Naive thymus-derived CD4-positive, alpha-beta T cell (primary cell): Measurements from ENCODE around the gene ITLN1. TPM values are rescaled to one million over a fixed set of nuclear protein-coding genes. Genes with fewer than 3 reads are reported as not detected.

Source experiments
- ATAC-seq: fragments of 150-1000 bp; cut with Tn5 transposase; 2 replicates; pipeline ENCODE4 v1.10.0; 2021; ENCODE audit warnings: mild to moderate bottlenecking, moderate library complexity
- CTCF ChIA-PET: fragments of 350-600 bp; sonication (Branson Sonifier 250); formaldehyde crosslinking; loops from one replicate; lab custom pipeline; 2021; ENCODE audit warnings: antibody characterized with exemption; lab: Charles Lee
- POLR2A ChIA-PET: fragments of 350-600 bp; sonication (Branson Sonifier 250); formaldehyde crosslinking; loops from one replicate; lab custom pipeline; 2021; ENCODE audit warnings: antibody characterized with exemption, inconsistent platforms; lab: Charles Lee
- DNase-seq, 9 donors: peaks; one replicate each; pipeline versions ENCODE4 v3.0.0 to v3.0.0-alpha.2; 2020 to 2022; ENCODE audit warnings: mixed read lengths in 1 of 9
- H3K27ac ChIP-seq: one replicate; pipeline ENCODE4 v1.7.0; 2013; ENCODE audit warnings: mild to moderate bottlenecking, low read depth, low read length, moderate library complexity
- H3K27me3 ChIP-seq, 2 donors: one replicate each; pipeline ENCODE4 v1.7.0; 2013; ENCODE audit warnings: low read length in 2 of 2, mild to moderate bottlenecking in 2 of 2, moderate library complexity in 2 of 2; ENCODE audit not compliant: control insufficient read depth in 2 of 2, insufficient read depth in 2 of 2
- H3K36me3 ChIP-seq, 3 experiments: 1 replicate in 2 of 3; 2 replicates in 1 of 3; pipeline ENCODE4 v1.7.0; 2013; ENCODE audit warnings: low read length in 3 of 3, mild to moderate bottlenecking in 3 of 3, moderate library complexity in 1 of 3; ENCODE audit not compliant: insufficient read depth in 3 of 3, control insufficient read depth in 2 of 3
- H3K4me1 ChIP-seq, 2 donors: one replicate each; pipeline ENCODE4 v1.7.0; 2013; ENCODE audit warnings: low read length in 2 of 2, mild to moderate bottlenecking in 2 of 2, moderate library complexity in 1 of 2; ENCODE audit not compliant: control insufficient read depth in 2 of 2, insufficient read depth in 2 of 2
- H3K4me3 ChIP-seq: 2 replicates; pipeline ENCODE4 v1.7.0; 2013; ENCODE audit warnings: mild to moderate bottlenecking, low read length
- H3K9me3 ChIP-seq, 3 experiments: 1 replicate in 2 of 3; 2 replicates in 1 of 3; pipeline ENCODE4 v1.7.0; 2013; ENCODE audit warnings: low read length in 3 of 3; ENCODE audit not compliant: control insufficient read depth in 2 of 3
- H3K27ac Mint-ChIP-seq, 9 donors: one replicate each; pipeline ENCODE4 v1.8.0; 2020 to 2022; ENCODE audit warnings: mixed read lengths in 9 of 9, mild to moderate bottlenecking in 8 of 9, moderate library complexity in 5 of 9, inconsistent platforms in 2 of 9
- H3K27me3 Mint-ChIP-seq, 5 donors: one replicate each; pipeline ENCODE4 v1.8.0; 2021 to 2022; ENCODE audit warnings: mixed read lengths in 5 of 5, mild to moderate bottlenecking in 1 of 5
- H3K36me3 Mint-ChIP-seq, 5 donors: one replicate each; pipeline ENCODE4 v1.8.0; 2020 to 2022; ENCODE audit warnings: mixed read lengths in 5 of 5, mild to moderate bottlenecking in 3 of 5, inconsistent platforms in 1 of 5
- H3K4me1 Mint-ChIP-seq, 7 donors: one replicate each; pipeline ENCODE4 v1.8.0; 2020 to 2022; ENCODE audit warnings: mixed read lengths in 7 of 7, mild to moderate bottlenecking in 3 of 7, inconsistent platforms in 1 of 7
- H3K4me3 Mint-ChIP-seq, 10 donors: one replicate each; pipeline ENCODE4 v1.8.0; 2020 to 2022; ENCODE audit warnings: mild to moderate bottlenecking in 10 of 10, mixed read lengths in 10 of 10, moderate library complexity in 6 of 10, inconsistent platforms in 2 of 10
- H3K9me3 Mint-ChIP-seq, 11 donors: one replicate each; pipeline ENCODE4 v1.8.0; 2020 to 2022; ENCODE audit warnings: mixed read lengths in 11 of 11, mild to moderate bottlenecking in 4 of 11, inconsistent platforms in 1 of 11, moderate library complexity in 1 of 11
- intact Hi-C, 2 donors: fragments of 100-400 bp; cut with micrococcal nuclease; formaldehyde crosslinking; loops; one replicate each; pipeline ENCODE4 v1.15.1; 2023
- polyA plus RNA-seq, 2 donors: library from polyadenylated mRNA; unstranded; fragments of 300-500 nt; fragmentation: Illumina TruSeq; gene quantifications; one replicate each; pipeline ENCODE4 v1.2.3, GENCODE V29; 2021
- total RNA-seq, 6 experiments: library from RNA in 5 of 6; stranded (reverse) in 5 of 6; gene quantifications; 1 replicate in 5 of 6; 2 replicates in 1 of 6; pipeline ENCODE4 v1.2.3 and lab custom pipeline; 2021 to 2026

Gene ITLN1
- total and polyA plus RNA-seq, 7 experiments from 2014 or later, result 0.88 TPM; not detected in 6

DNA sequence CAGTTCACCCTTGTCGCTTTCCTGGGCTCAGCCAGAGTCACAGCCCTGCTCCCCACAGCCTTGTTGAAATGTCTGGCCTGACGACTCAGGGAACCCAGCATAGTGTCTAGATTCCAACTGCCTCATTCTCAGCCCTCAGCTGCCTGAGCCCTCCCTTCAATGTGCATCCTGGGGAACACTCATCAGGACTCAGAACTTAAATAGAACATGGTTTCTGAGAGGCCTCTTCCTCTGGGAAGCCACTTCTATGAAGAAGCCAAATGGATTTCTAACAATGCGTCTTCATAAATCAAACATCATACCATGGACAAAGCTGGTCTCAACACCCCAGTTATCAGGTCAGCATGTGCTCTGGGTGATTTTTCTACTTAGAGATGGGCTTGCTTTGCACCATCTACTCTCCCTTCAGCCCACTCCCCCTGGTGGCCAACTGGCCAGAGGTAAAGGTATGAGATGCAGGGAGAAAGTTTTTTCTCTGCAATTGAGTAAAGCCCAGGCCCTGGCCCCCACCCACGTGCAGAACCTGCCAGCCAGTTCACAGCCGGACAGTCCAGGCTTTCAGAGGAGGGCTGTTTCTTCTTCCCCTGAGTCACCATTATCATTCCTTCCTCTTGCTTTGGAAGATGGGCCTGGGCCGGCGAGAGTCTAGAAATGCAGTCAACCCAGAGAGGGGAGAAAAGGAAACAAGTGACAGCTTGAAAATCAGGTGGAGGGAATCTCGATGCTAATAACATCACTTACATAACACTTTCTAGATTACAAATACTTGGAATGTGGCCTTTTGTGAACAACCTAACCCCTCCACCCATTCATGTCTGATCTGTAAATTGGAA, 54.4 kb downstream of the ITLN1 start:
- peaks cover 6 to 18% of the 10 kb centered on the region in 2 donors for H3K4me1 ChIP-seq
- ATAC-seq (peak; percentile 75), DNase-seq (peak; percentile 51 to 77 (median 67))
- peaks cover 20 to 54% (median 36%) of the 10 kb centered on the region in 7 donors for H3K4me1 Mint-ChIP-seq
- H3K9me3 ChIP-seq, result no peaks in the 10 kb centered on the region
- H3K27me3 ChIP-seq, result no peaks in the 10 kb centered on the region
- CTCF ChIA-PET, result interaction anchor here (0.5 to 6.1 kb wide), 16 partner anchors 15 to 267 kb away, joined by 3 to 48 read pairs (median 4); partner anchors contain the start of gene LY9
- no peak overlapping the region for H3K4me3 Mint-ChIP-seq
- H3K9me3 Mint-ChIP-seq, result no peaks in the 10 kb centered on the region
- no peak overlapping the region for H3K4me3 ChIP-seq
- no peaks in the 10 kb centered on the region for H3K27me3 Mint-ChIP-seq
- H3K27ac Mint-ChIP-seq, result peak overlapping the region in 8 of 9 donors; percentile 68 to 96 (median 86)
- peak overlapping the region; percentile 10 for H3K27ac ChIP-seq
- peaks cover 0 to 32% (median 10%) of the 10 kb centered on the region in 5 donors for H3K36me3 Mint-ChIP-seq
- H3K36me3 ChIP-seq, result peaks cover 5 to 35% (median 5%) of the 10 kb centered on the region in 3 experiments
- POLR2A ChIA-PET, result interaction anchor here (1.1 to 4.1 kb wide), 4 partner anchors 9 to 53 kb away, joined by 4 to 19 read pairs (median 6); partner anchors contain the start of gene LY9
- intact Hi-C loops, result loop anchor here (1.0 to 10.0 kb wide), 5 partner anchors 34 to 304 kb away; partner anchors contain the start of genes DEDD (in 1 of the 2) and LY9 (in 1 of the 2)

DNA sequence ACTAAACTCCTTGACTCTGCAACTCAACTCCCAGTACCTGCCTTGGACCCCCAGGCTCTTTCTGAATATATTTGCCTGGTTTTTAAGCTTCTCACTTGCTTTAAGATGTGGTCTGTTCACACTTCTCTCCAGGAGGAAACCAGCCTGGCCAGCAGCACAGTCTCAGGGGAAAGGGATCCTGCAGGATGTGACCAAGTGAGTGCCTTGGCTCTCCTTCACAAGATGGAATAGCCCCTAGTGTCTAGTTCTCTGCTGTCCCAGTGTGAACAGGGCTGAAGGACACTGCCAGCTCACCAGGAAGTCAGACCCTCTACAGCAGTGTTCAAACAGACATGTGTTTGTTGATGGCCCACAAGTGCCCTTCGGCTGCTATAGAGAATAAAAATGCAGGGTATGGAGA, 55.2 kb downstream of the ITLN1 start:
- peaks cover 5 to 42% (median 5%) of the 10 kb centered on the region in 3 experiments for H3K36me3 ChIP-seq
- Mint-ChIP-seq H3K4me3 (no peak overlapping the region), H3K27ac (peak overlapping the region in 8 of 9 donors; percentile 68 to 96 (median 84))

DNA sequence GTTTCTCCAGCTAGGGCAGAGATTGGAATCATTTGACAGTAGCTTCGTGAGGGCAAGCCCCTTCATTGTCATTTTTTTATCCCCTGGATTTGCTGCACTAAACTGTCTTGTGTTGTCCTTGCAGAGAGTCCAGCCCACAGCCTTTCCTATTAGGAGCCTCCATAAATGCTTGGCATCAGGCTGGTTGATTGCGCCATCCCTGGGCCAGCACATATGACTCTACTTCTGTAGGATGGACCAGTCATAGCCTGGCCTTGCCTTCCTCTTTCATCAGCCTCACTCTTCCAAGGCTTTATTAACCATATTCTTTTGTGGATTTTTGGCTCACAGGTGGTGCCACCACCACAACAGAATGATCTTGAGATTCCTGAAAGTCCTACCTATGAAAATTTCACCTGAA, 57.6 kb downstream of the ITLN1 start:
- no peak for ATAC-seq
- H3K4me1 ChIP-seq, result no peaks in the 10 kb centered on the region
- no peak overlapping the region for H3K4me3 Mint-ChIP-seq
- no peak for DNase-seq
- H3K4me1 Mint-ChIP-seq, result peaks cover 5 to 25% (median 13%) of the 10 kb centered on the region in 7 donors
- H3K27me3 Mint-ChIP-seq, result no peaks in the 10 kb centered on the region
- no peaks in the 10 kb centered on the region for H3K9me3 Mint-ChIP-seq
- POLR2A ChIA-PET, result interaction anchor here (0.9 to 2.6 kb wide), 4 partner anchors 13 to 50 kb away, joined by 3 to 9 read pairs (median 3); no protein-coding TSS in a partner anchor
- H3K36me3 ChIP-seq, result peaks cover 10 to 65% (median 15%) of the 10 kb centered on the region in 3 experiments
- H3K36me3 Mint-ChIP-seq, result peaks cover 0 to 43% (median 16%) of the 10 kb centered on the region in 5 donors
- no peaks in the 10 kb centered on the region for H3K27me3 ChIP-seq
- CTCF ChIA-PET, result interaction anchor here (1.0 to 6.1 kb wide), 5 partner anchors 10 to 59 kb away, joined by 3 to 43 read pairs (median 16); partner anchors contain the start of gene LY9
- no peaks in the 10 kb centered on the region for H3K9me3 ChIP-seq
- no peak overlapping the region for H3K27ac ChIP-seq
- H3K27ac Mint-ChIP-seq, result peak overlapping the region in 7 of 9 donors; percentile 9 to 84 (median 57)
- no peak overlapping the region for H3K4me3 ChIP-seq
- intact Hi-C loops, result no loop called here

More for the DNA sequence above, 55.2 kb downstream of the ITLN1 start:
- H3K9me3 Mint-ChIP-seq, result no peaks in the 10 kb centered on the region
- ChIA-PET POLR2A (interaction anchor here (1.3 to 4.1 kb wide), 3 partner anchors 8 to 52 kb away, joined by 4 to 19 read pairs (median 9); partner anchors contain the start of gene LY9), CTCF (interaction anchor here (0.6 to 6.1 kb wide), 13 partner anchors 14 to 152 kb away, joined by 3 to 48 read pairs (median 4); partner anchors contain the start of gene LY9)
- no peak for DNase-seq
- intact Hi-C loops, result loop anchor here (1.0 to 10.0 kb wide), 5 partner anchors 33 to 305 kb away; partner anchors contain the start of genes DEDD (in 1 of the 2) and LY9 (in 1 of the 2)
- no peaks in the 10 kb centered on the region for H3K9me3 ChIP-seq
- H3K27me3 Mint-ChIP-seq, result no peaks in the 10 kb centered on the region
- no peak for ATAC-seq
- peaks cover 0 to 32% (median 10%) of the 10 kb centered on the region in 5 donors for H3K36me3 Mint-ChIP-seq
- H3K27me3 ChIP-seq, result no peaks in the 10 kb centered on the region
- peaks cover 0 to 11% of the 10 kb centered on the region in 2 donors for H3K4me1 ChIP-seq
- H3K4me1 Mint-ChIP-seq, result peaks cover 13 to 46% (median 28%) of the 10 kb centered on the region in 7 donors
- no peak overlapping the region for H3K4me3 ChIP-seq
- H3K27ac ChIP-seq, result peak overlapping the region; percentile 10

DNA sequence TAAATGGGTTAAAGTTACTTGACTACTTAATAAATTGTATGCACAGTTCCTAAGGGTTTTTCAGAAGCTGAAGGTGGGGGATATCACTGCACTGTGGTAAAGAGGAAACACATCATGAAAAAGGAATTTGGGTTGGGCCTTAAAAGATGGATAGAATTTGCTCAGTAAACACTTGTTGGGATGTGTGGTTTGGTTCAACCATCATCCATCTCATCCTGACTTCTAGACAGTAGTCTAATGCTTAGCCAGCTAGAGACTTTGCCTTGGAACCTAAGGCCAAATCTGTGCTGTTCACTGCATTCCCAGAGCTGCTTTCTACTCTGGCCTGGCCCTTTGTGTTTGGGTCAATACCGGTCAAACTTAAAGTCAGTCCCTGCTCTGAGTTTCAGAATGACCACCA, 58.4 kb downstream of the ITLN1 start:
- Histone ChIP-seq H3K27me3 (no peaks in the 10 kb centered on the region), H3K27ac (no peak overlapping the region), H3K36me3 (peaks cover 10 to 72% (median 16%) of the 10 kb centered on the region in 3 experiments), H3K4me3 (no peak overlapping the region), H3K4me1 (no peaks in the 10 kb centered on the region), H3K9me3 (no peaks in the 10 kb centered on the region)
- intact Hi-C loops, result no loop called here
- Mint-ChIP-seq H3K27ac (peak overlapping the region in 7 of 9 donors; percentile 13 to 84 (median 65)), H3K4me1 (peaks cover 5 to 21% (median 8%) of the 10 kb centered on the region in 7 donors), H3K36me3 (peaks cover 0 to 52% (median 21%) of the 10 kb centered on the region in 5 donors), H3K27me3 (no peaks in the 10 kb centered on the region), H3K9me3 (no peaks in the 10 kb centered on the region), H3K4me3 (no peak overlapping the region)
- ChIA-PET CTCF (interaction anchor here (1.3 to 6.1 kb wide), 5 partner anchors 30 to 99 kb away, joined by 4 to 43 read pairs (median 16); partner anchors contain the start of gene LY9), POLR2A (interaction anchor here (1.0 to 2.6 kb wide), 2 partner anchors 24 to 29 kb away, joined by 3 to 9 read pairs; no protein-coding TSS in a partner anchor)
- DNase-seq (no peak), ATAC-seq (no peak)

Other genes starting within 250 kb of the ITLN1 start
- 10 to 100 TPM; 18.3 to 90.3 (median 31.9) TPM for gene SLAMF1, start 238.1 kb downstream of the ITLN1 start, total RNA-seq
- gene SLAMF1, start 238.1 kb downstream of the ITLN1 start, polyA plus RNA-seq, result 10 to 100 TPM; 14.6 to 17.4 TPM
- 100 to 1,000 TPM; 253 to 438 (median 358) TPM for gene CD48, start 173.4 kb downstream of the ITLN1 start, total RNA-seq
- 100 to 1,000 TPM; 200 to 223 TPM for gene CD48, start 173.4 kb downstream of the ITLN1 start, polyA plus RNA-seq
- gene SLAMF7, start 145.9 kb downstream of the ITLN1 start, total RNA-seq, result 10 to 100 TPM in 2 of 5 experiments, 1 to 10 TPM in 3; 1.9 to 39.3 (median 7.7) TPM
- under 1 TPM; 0.21 to 0.52 TPM for gene SLAMF7, start 145.9 kb downstream of the ITLN1 start, polyA plus RNA-seq
- 100 to 1,000 TPM in 4 of 5 experiments, 1 to 10 TPM in 1; 5.6 to 141 (median 105) TPM for gene LY9, start 89.0 kb downstream of the ITLN1 start, total RNA-seq
- 100 to 1,000 TPM; 182 to 225 TPM for gene LY9, start 89.0 kb downstream of the ITLN1 start, polyA plus RNA-seq
- 10 to 100 TPM in 1 of 5 experiments, 1 to 10 TPM in 1, under 1 TPM in 3; 0.27 to 33.6 (median 0.46) TPM for gene CD244, start 22.3 kb downstream of the ITLN1 start, total RNA-seq
- 1 to 10 TPM; 3.9 to 4.6 TPM for gene CD244, start 22.3 kb downstream of the ITLN1 start, polyA plus RNA-seq
- not detected for gene ITLN2, start 69.6 kb upstream of the ITLN1 start, total RNA-seq
- not detected for gene ITLN2, start 69.6 kb upstream of the ITLN1 start, polyA plus RNA-seq
- gene F11R, start 136.0 kb upstream of the ITLN1 start, total RNA-seq, result 10 to 100 TPM; 11.3 to 23.7 (median 16.5) TPM
- gene F11R, start 136.0 kb upstream of the ITLN1 start, polyA plus RNA-seq, result 10 to 100 TPM; 12.7 to 14.4 TPM
- gene TSTD1, start 153.8 kb upstream of the ITLN1 start, total RNA-seq, result 10 to 100 TPM; 49.8 to 84.0 (median 58.2) TPM
- 100 to 1,000 TPM; 349 to 494 TPM for gene TSTD1, start 153.8 kb upstream of the ITLN1 start, polyA plus RNA-seq
- gene USF1, start 160.8 kb upstream of the ITLN1 start, total RNA-seq, result 100 to 1,000 TPM in 1 of 5 experiments, 10 to 100 TPM in 4; 71.6 to 115 (median 91.7) TPM
- 1 to 10 TPM; 3.9 to 5.5 TPM for gene USF1, start 160.8 kb upstream of the ITLN1 start, polyA plus RNA-seq
- gene ARHGAP30, start 184.7 kb upstream of the ITLN1 start, total RNA-seq, result 100 to 1,000 TPM; 152 to 291 (median 235) TPM
- gene ARHGAP30, start 184.7 kb upstream of the ITLN1 start, polyA plus RNA-seq, result 100 to 1,000 TPM; 128 to 258 TPM
- not detected for gene NECTIN4, start 204.4 kb upstream of the ITLN1 start, total RNA-seq
- not detected for gene NECTIN4, start 204.4 kb upstream of the ITLN1 start, polyA plus RNA-seq
- gene KLHDC9, start 213.2 kb upstream of the ITLN1 start, total RNA-seq, result 1 to 10 TPM in 1 of 5 experiments, under 1 TPM in 1, not detected in 3; 0.40 to 1.1 TPM
- under 1 TPM in 1 of 2 donors, not detected in 1; 0.74 TPM for gene KLHDC9, start 213.2 kb upstream of the ITLN1 start, polyA plus RNA-seq
- 10 to 100 TPM; 32.0 to 67.9 (median 34.0) TPM for gene PFDN2, start 232.9 kb upstream of the ITLN1 start, total RNA-seq
- gene PFDN2, start 232.9 kb upstream of the ITLN1 start, polyA plus RNA-seq, result 10 to 100 TPM; 66.6 to 84.0 TPM
- 10 to 100 TPM; 23.3 to 49.6 (median 41.8) TPM for gene NIT1, start 232.9 kb upstream of the ITLN1 start, total RNA-seq
- 10 to 100 TPM; 14.1 to 28.4 TPM for gene NIT1, start 232.9 kb upstream of the ITLN1 start, polyA plus RNA-seq
- 10 to 100 TPM; 34.3 to 43.0 (median 36.0) TPM for gene DEDD, start 247.5 kb upstream of the ITLN1 start, total RNA-seq
- 10 to 100 TPM; 34.0 to 48.7 TPM for gene DEDD, start 247.5 kb upstream of the ITLN1 start, polyA plus RNA-seq